HG03439 (cell line): ENCODE results near the gene TMEM126B.

Source experiments
- ATAC-seq: cut with Tn5 transposase; IDR thresholded peaks from one replicate; pipeline ENCODE4 v1.9.1; 2021; ENCODE audit warnings: mild to moderate bottlenecking, moderate library complexity; ENCODE audit not compliant: unreplicated experiment

Gene TMEM126B

GRCh38 chr11:85680897-85681296 is 52.5 kb downstream of the TMEM126B start:
- ATAC-seq: no peak

GRCh38 chr11:85682330-85683305 is 54.2 kb downstream of the TMEM126B start:
- ATAC-seq: peak; percentile 82

- no peak for ATAC-seq
Observed at GRCh38 chr11:85685125-85685819, 56.9 kb downstream of the TMEM126B start.

- ATAC-seq: no peak
Observed at GRCh38 chr11:85685820-85686459, 57.5 kb downstream of the TMEM126B start, which contains the start of gene CCDC89. Gene CCDC89 (minus strand): TSS chr11:85686195. CDS start chr11:85686130, 65 bp downstream.
